IPS-18a (cell line): ENCODE data around the gene PNKP.
A peak's percentile ranks its signal among the peaks of the same experiment; 100 is the strongest.

Source experiments
- H3K27ac ChIP-seq: one replicate; pipeline ENCODE4 v1.5.1; 2013; ENCODE audit warnings: low read length
- H3K27me3 ChIP-seq: one replicate; pipeline ENCODE4 v1.6.1; 2013; ENCODE audit warnings: mild to moderate bottlenecking, low read length; ENCODE audit not compliant: control insufficient read depth, insufficient read depth
- H3K36me3 ChIP-seq: one replicate; pipeline ENCODE4 v1.6.1; 2013; ENCODE audit warnings: low read depth, low read length; ENCODE audit not compliant: control insufficient read depth
- H3K4me1 ChIP-seq: one replicate; pipeline ENCODE4 v1.6.1; 2013; ENCODE audit warnings: low read depth, low read length; ENCODE audit not compliant: control insufficient read depth
- H3K4me3 ChIP-seq: one replicate; pipeline ENCODE4 v1.5.1; 2013; ENCODE audit warnings: low read length
- H3K9ac ChIP-seq: one replicate; pipeline ENCODE4 v1.6.1; 2013; ENCODE audit warnings: mild to moderate bottlenecking, low read length, moderate library complexity
- H3K9me3 ChIP-seq: one replicate; pipeline ENCODE4 v1.6.1; 2013; ENCODE audit warnings: low read depth, low read length; ENCODE audit not compliant: control insufficient read depth

The PNKP gene

GRCh38 chr19:49870309-49870901 lies 3.0 kb upstream of the PNKP start:
- Histone ChIP-seq H3K36me3 (peaks cover 4% of the 10 kb centered on the region), H3K27me3 (no peaks in the 10 kb centered on the region), H3K9ac (peak overlapping the region; percentile 67), H3K4me1 (peaks cover 10% of the 10 kb centered on the region), H3K27ac (peak overlapping the region; percentile 41), H3K4me3 (peak overlapping the region; percentile 68), H3K9me3 (no peaks in the 10 kb centered on the region)

- no peaks in the 10 kb centered on the region for H3K9me3 ChIP-seq
- H3K9ac ChIP-seq: peak overlapping the region; percentile 67
- H3K36me3 ChIP-seq: peaks cover 8% of the 10 kb centered on the region
- no peaks in the 10 kb centered on the region for H3K27me3 ChIP-seq
- peak overlapping the region; percentile 68 for H3K4me3 ChIP-seq
- H3K4me1 ChIP-seq: peaks cover 10% of the 10 kb centered on the region
- peak overlapping the region; percentile 41 for H3K27ac ChIP-seq
These were observed 2.3 kb upstream of the PNKP start for GRCh38 chr19:49869484-49870308.

GRCh38 chr19:49869009-49869483 lies 1.7 kb upstream of the PNKP start:
- H3K9ac ChIP-seq: no peak overlapping the region
- peaks cover 11% of the 10 kb centered on the region for H3K36me3 ChIP-seq
- H3K9me3 ChIP-seq: no peaks in the 10 kb centered on the region
- H3K27ac ChIP-seq: no peak overlapping the region
- H3K27me3 ChIP-seq: no peaks in the 10 kb centered on the region
- peak overlapping the region; percentile 68 for H3K4me3 ChIP-seq
- peaks cover 10% of the 10 kb centered on the region for H3K4me1 ChIP-seq

GRCh38 chr19:49864890-49865289 lies 2.5 kb downstream of the PNKP start:
- Histone ChIP-seq H3K9ac (no peak overlapping the region), H3K27ac (no peak overlapping the region), H3K4me3 (no peak overlapping the region), H3K9me3 (no peaks in the 10 kb centered on the region), H3K36me3 (peaks cover 34% of the 10 kb centered on the region), H3K27me3 (no peaks in the 10 kb centered on the region), H3K4me1 (peaks cover 6% of the 10 kb centered on the region)

- H3K9ac ChIP-seq: no peak overlapping the region
- peaks cover 35% of the 10 kb centered on the region for H3K36me3 ChIP-seq
- H3K4me3 ChIP-seq: no peak overlapping the region
- H3K4me1 ChIP-seq: peaks cover 6% of the 10 kb centered on the region
- H3K27ac ChIP-seq: no peak overlapping the region
- H3K9me3 ChIP-seq: no peaks in the 10 kb centered on the region
- H3K27me3 ChIP-seq: no peaks in the 10 kb centered on the region
These were observed 3.4 kb downstream of the PNKP start for GRCh38 chr19:49863935-49864320.

GRCh38 chr19:49863254-49863934 lies 4.0 kb downstream of the PNKP start:
- H3K27ac ChIP-seq: no peak overlapping the region
- peaks cover 37% of the 10 kb centered on the region for H3K36me3 ChIP-seq
- no peak overlapping the region for H3K9ac ChIP-seq

GRCh38 chr19:49862391-49863253 lies 4.8 kb downstream of the PNKP start:
- Histone ChIP-seq H3K9ac (no peak overlapping the region), H3K9me3 (no peaks in the 10 kb centered on the region), H3K27ac (no peak overlapping the region), H3K36me3 (peaks cover 40% of the 10 kb centered on the region), H3K4me1 (peaks cover 6% of the 10 kb centered on the region), H3K27me3 (no peaks in the 10 kb centered on the region), H3K4me3 (no peak overlapping the region)

More at GRCh38 chr19:49863254-49863934, 4.0 kb downstream of the PNKP start:
- Histone ChIP-seq H3K4me3 (no peak overlapping the region), H3K4me1 (peaks cover 6% of the 10 kb centered on the region), H3K27me3 (no peaks in the 10 kb centered on the region), H3K9me3 (no peaks in the 10 kb centered on the region)

GRCh38 chr19:49861541-49862378 lies 5.6 kb downstream of the PNKP start:
- no peak overlapping the region for H3K9ac ChIP-seq
- H3K4me1 ChIP-seq: peaks cover 6% of the 10 kb centered on the region
- no peaks in the 10 kb centered on the region for H3K27me3 ChIP-seq
- no peaks in the 10 kb centered on the region for H3K9me3 ChIP-seq
- H3K27ac ChIP-seq: no peak overlapping the region
- H3K4me3 ChIP-seq: no peak overlapping the region
- peaks cover 47% of the 10 kb centered on the region for H3K36me3 ChIP-seq

GRCh38 chr19:49861107-49861506 lies 6.3 kb downstream of the PNKP start:
- Histone ChIP-seq H3K9ac (no peak overlapping the region), H3K9me3 (no peaks in the 10 kb centered on the region), H3K4me1 (peaks cover under 1% of the 10 kb centered on the region), H3K4me3 (no peak overlapping the region), H3K27me3 (no peaks in the 10 kb centered on the region), H3K27ac (no peak overlapping the region), H3K36me3 (peaks cover 47% of the 10 kb centered on the region)

- H3K4me1 ChIP-seq: no peaks in the 10 kb centered on the region
- H3K27ac ChIP-seq: no peak overlapping the region
- no peaks in the 10 kb centered on the region for H3K9me3 ChIP-seq
- H3K9ac ChIP-seq: no peak overlapping the region
- H3K27me3 ChIP-seq: no peaks in the 10 kb centered on the region
- H3K4me3 ChIP-seq: no peak overlapping the region
- H3K36me3 ChIP-seq: peaks cover 49% of the 10 kb centered on the region
These were observed 6.9 kb downstream of the PNKP start for GRCh38 chr19:49860336-49861102.
